ENCODE data around the gene MYBPH.

MYBPH gene

GRCh38 chr1:203127666-203128430 is 47.8 kb downstream of the MYBPH start, which contains the start of gene ADORA1:
Gene ADORA1, plus strand, starts transcription at chr1:203127726. Its CDS starts 1,116 bp downstream, at chr1:203128842.
- ATAC-seq = peak; percentile 92

More at GRCh38 chr1:203127666-203128430, 47.8 kb downstream of the MYBPH start, which contains the start of gene ADORA1:
- TF ChIP-seq RARB (CRISPR knock-in tag; IDR thresholded peaks at IDR 0.05) = no peak
- TF ChIP-seq ZC3H10 (CRISPR knock-in tag; IDR thresholded peaks at IDR 0.05) = no peak
- TF ChIP-seq PPARA (CRISPR knock-in tag; IDR thresholded peaks at IDR 0.05; ENCODE audit: borderline replicate concordance) = no peak
- no peak for TF ChIP-seq OSR1 (CRISPR knock-in tag; IDR thresholded peaks at IDR 0.05)
- no peak for TF ChIP-seq SNAI2 (CRISPR knock-in tag; IDR thresholded peaks at IDR 0.05)
- no peak for TF ChIP-seq TOX (CRISPR knock-in tag; IDR thresholded peaks at IDR 0.05; ENCODE audit: borderline replicate concordance)
- no peak for TF ChIP-seq TSHZ2 (CRISPR knock-in tag; IDR thresholded peaks at IDR 0.05)
- TF ChIP-seq ZNF565 (CRISPR knock-in tag; conservative IDR thresholded peaks at IDR 0.05; ENCODE audit: low read depth) = no peak
- no peak for TF ChIP-seq ZNF70 (CRISPR knock-in tag; IDR thresholded peaks at IDR 0.05)
- no peak for TF ChIP-seq GLIS3 (CRISPR knock-in tag; IDR thresholded peaks at IDR 0.05)
- TF ChIP-seq ISL1 (CRISPR knock-in tag; IDR thresholded peaks at IDR 0.05) = no peak
- TF ChIP-seq ESRRG (CRISPR knock-in tag; IDR thresholded peaks at IDR 0.05) = no peak
- TF ChIP-seq BACH2 (CRISPR knock-in tag; IDR thresholded peaks at IDR 0.05; ENCODE audit: borderline replicate concordance) = no peak
- TF ChIP-seq CREB5 (CRISPR knock-in tag; IDR thresholded peaks at IDR 0.05; ENCODE audit: low read depth) = no peak
- no peak for TF ChIP-seq PATZ1 (CRISPR knock-in tag; IDR thresholded peaks at IDR 0.05; ENCODE audit: borderline replicate concordance)
- TF ChIP-seq CSRNP3 (CRISPR knock-in tag; IDR thresholded peaks at IDR 0.05) = no peak
- TF ChIP-seq ZFP30 (CRISPR knock-in tag; IDR thresholded peaks at IDR 0.05) = no peak
- TF ChIP-seq POU6F1 (CRISPR knock-in tag; IDR thresholded peaks at IDR 0.05; ENCODE audit: borderline replicate concordance, low read depth) = no peak
- no peak for TF ChIP-seq CSDC2 (CRISPR knock-in tag; IDR thresholded peaks at IDR 0.05)
